ENCODE measurements around the gene KLK12.

Gene KLK12

GRCh38 chr19:51020988-51021651, 13.7 kb downstream of the KLK12 start:
- Histone ChIP-seq H3K9me2 (replicated peaks; ENCODE audit: insufficient read depth, low read length) (no peaks in the 10 kb centered on the region), H3K27ac (ENCODE audit: low read length) (no peak overlapping the region), H3K9me3 (replicated peaks; ENCODE audit: insufficient read depth, low read length) (no peaks in the 10 kb centered on the region), H3K4me3 (ENCODE audit: low read length) (no peak overlapping the region), H3K79me2 (ENCODE audit: low read length) (no peaks in the 10 kb centered on the region), H2AFZ (ENCODE audit: low read length) (no peak overlapping the region), H3K36me3 (replicated peaks; ENCODE audit: insufficient read depth, low read length) (no peaks in the 10 kb centered on the region), H4K20me1 (ENCODE audit: insufficient read depth, low read length) (no peaks in the 10 kb centered on the region), H3K4me1 (ENCODE audit: low read length) (no peaks in the 10 kb centered on the region), H3K9ac (ENCODE audit: low read length) (no peak overlapping the region), H3F3A (ENCODE audit: insufficient read depth, low read length) (no peaks in the 10 kb centered on the region), H3K4me2 (ENCODE audit: low read depth, low read length) (no peak overlapping the region), H3K27me3 (replicated peaks; ENCODE audit: insufficient read depth, low read length) (peaks cover 9% of the 10 kb centered on the region)
- DNase-seq: peak; percentile 17
- TF ChIP-seq EZH2phosphoT487 (IDR thresholded peaks at IDR 0.05; ENCODE audit: low read length) (no peak), CTCF (IDR thresholded peaks at IDR 0.05; ENCODE audit: low read length) (peak; percentile 55)

- Histone ChIP-seq H3K9me3 (replicated peaks; ENCODE audit: insufficient read depth, low read length) (no peaks in the 10 kb centered on the region), H3K4me3 (ENCODE audit: low read length) (no peak within 1 kb of the TSS), H3K9ac (ENCODE audit: low read length) (no peak within 1 kb of the TSS), H2AFZ (ENCODE audit: low read length) (no peak within 1 kb of the TSS), H3F3A (ENCODE audit: insufficient read depth, low read length) (no peaks in the 10 kb centered on the region), H3K79me2 (ENCODE audit: low read length) (no peaks in the 10 kb centered on the region), H3K4me1 (ENCODE audit: low read length) (no peaks in the 10 kb centered on the region), H3K27ac (ENCODE audit: low read length) (no peak within 1 kb of the TSS), H3K4me2 (ENCODE audit: low read depth, low read length) (no peak within 1 kb of the TSS), H3K36me3 (replicated peaks; ENCODE audit: insufficient read depth, low read length) (no peaks in the 10 kb centered on the region), H4K20me1 (ENCODE audit: insufficient read depth, low read length) (no peaks in the 10 kb centered on the region), H3K27me3 (replicated peaks; ENCODE audit: insufficient read depth, low read length) (peaks cover 9% of the 10 kb centered on the region), H3K9me2 (replicated peaks; ENCODE audit: insufficient read depth, low read length) (no peaks in the 10 kb centered on the region)
- no peak for DNase-seq
- TF ChIP-seq CTCF (IDR thresholded peaks at IDR 0.05; ENCODE audit: low read length): no peak
- no peak for TF ChIP-seq EZH2phosphoT487 (IDR thresholded peaks at IDR 0.05; ENCODE audit: low read length)
- TF ChIP-seq EZH2 (optimal IDR thresholded peaks at IDR 0.05; ENCODE audit: low read depth, low read length): no peak
Observed at GRCh38 chr19:51019544-51019925, 15.3 kb downstream of the KLK12 start, which contains the start of gene KLK10. TSS of gene KLK10 (minus strand) at chr19:51019709. CDS start at chr19:51019130, 579 bp downstream.

GRCh38 chr19:51018745-51019543, 15.9 kb downstream of the KLK12 start:
- Histone ChIP-seq H3K9ac (ENCODE audit: low read length) (no peak overlapping the region), H3K27me3 (replicated peaks; ENCODE audit: insufficient read depth, low read length) (peaks cover 9% of the 10 kb centered on the region), H3K4me1 (ENCODE audit: low read length) (no peaks in the 10 kb centered on the region), H3K27ac (ENCODE audit: low read length) (no peak overlapping the region), H4K20me1 (ENCODE audit: insufficient read depth, low read length) (no peaks in the 10 kb centered on the region), H3K9me2 (replicated peaks; ENCODE audit: insufficient read depth, low read length) (no peaks in the 10 kb centered on the region), H3K4me2 (ENCODE audit: low read depth, low read length) (no peak overlapping the region), H3F3A (ENCODE audit: insufficient read depth, low read length) (no peaks in the 10 kb centered on the region), H3K36me3 (replicated peaks; ENCODE audit: insufficient read depth, low read length) (no peaks in the 10 kb centered on the region), H3K79me2 (ENCODE audit: low read length) (no peaks in the 10 kb centered on the region), H3K4me3 (ENCODE audit: low read length) (no peak overlapping the region), H2AFZ (ENCODE audit: low read length) (no peak overlapping the region), H3K9me3 (replicated peaks; ENCODE audit: insufficient read depth, low read length) (no peaks in the 10 kb centered on the region)
- no peak for DNase-seq
- TF ChIP-seq CTCF (IDR thresholded peaks at IDR 0.05; ENCODE audit: low read length): no peak
- TF ChIP-seq EZH2 (optimal IDR thresholded peaks at IDR 0.05; ENCODE audit: low read depth, low read length): no peak
- TF ChIP-seq EZH2phosphoT487 (IDR thresholded peaks at IDR 0.05; ENCODE audit: low read length): no peak
